GM19455 (cell line): Measurements from ENCODE around the gene C4BPA.

Experiments
- ATAC-seq: cut with Tn5 transposase; IDR thresholded peaks from one replicate; pipeline ENCODE4 v1.9.1; 2021; ENCODE audit not compliant: unreplicated experiment

C4BPA gene

GRCh38 chr1:207112616-207113296 is 8.7 kb downstream of the C4BPA start:
- ATAC-seq = no peak

GRCh38 chr1:207115269-207115668 is 11.2 kb downstream of the C4BPA start:
- ATAC-seq = no peak

GRCh38 chr1:207124389-207124788 is 20.4 kb downstream of the C4BPA start:
- ATAC-seq = no peak

GRCh38 chr1:207128336-207128921 is 24.4 kb downstream of the C4BPA start:
- ATAC-seq = no peak

GRCh38 chr1:207129053-207129452 is 25.0 kb downstream of the C4BPA start:
- ATAC-seq = no peak

GRCh38 chr1:207130252-207131036 is 26.4 kb downstream of the C4BPA start:
- ATAC-seq = no peak

GRCh38 chr1:207131163-207131562 is 27.1 kb downstream of the C4BPA start:
- no peak for ATAC-seq

GRCh38 chr1:207134581-207134980 is 30.5 kb downstream of the C4BPA start:
- no peak for ATAC-seq

- no peak for ATAC-seq
Measured at GRCh38 chr1:207139616-207140015, 35.6 kb downstream of the C4BPA start.

- no peak for ATAC-seq
Measured at GRCh38 chr1:207140536-207140935, 36.5 kb downstream of the C4BPA start.

- ATAC-seq = no peak
Measured at GRCh38 chr1:207145401-207146058, 41.5 kb downstream of the C4BPA start.

GRCh38 chr1:207151920-207152319 is 47.9 kb downstream of the C4BPA start:
- no peak for ATAC-seq

- ATAC-seq = no peak
Measured at GRCh38 chr1:207152792-207153468, 48.9 kb downstream of the C4BPA start.

GRCh38 chr1:207155028-207155427 is 51.0 kb downstream of the C4BPA start:
- ATAC-seq = no peak

GRCh38 chr1:207156095-207156494 is 52.1 kb downstream of the C4BPA start:
- no peak for ATAC-seq

GRCh38 chr1:207156826-207157225 is 52.8 kb downstream of the C4BPA start:
- no peak for ATAC-seq

- ATAC-seq = no peak
Measured at GRCh38 chr1:207164086-207164485, 60.1 kb downstream of the C4BPA start.

GRCh38 chr1:207172321-207172720 is 68.3 kb downstream of the C4BPA start:
- no peak for ATAC-seq

GRCh38 chr1:207172885-207173284 is 68.9 kb downstream of the C4BPA start:
- ATAC-seq = no peak

GRCh38 chr1:207173396-207173795 is 69.4 kb downstream of the C4BPA start:
- ATAC-seq = no peak

- ATAC-seq = no peak
Measured at GRCh38 chr1:207174913-207175312, 70.9 kb downstream of the C4BPA start.
